Measurements from ENCODE around the gene MBOAT1. TPM values are rescaled to one million over a fixed set of nuclear protein-coding genes. Genes with fewer than 3 reads are reported as not detected.
"Not testable (repeated sequence)": the region's sequence is repeated elsewhere in the genome, so short reads cannot be mapped to it uniquely, and the experiment has no call there.

The MBOAT1 gene
- total RNA-seq, 4 donors from 2014 or later, result 5.3 to 18.8 (median 8.2) TPM

DNA sequence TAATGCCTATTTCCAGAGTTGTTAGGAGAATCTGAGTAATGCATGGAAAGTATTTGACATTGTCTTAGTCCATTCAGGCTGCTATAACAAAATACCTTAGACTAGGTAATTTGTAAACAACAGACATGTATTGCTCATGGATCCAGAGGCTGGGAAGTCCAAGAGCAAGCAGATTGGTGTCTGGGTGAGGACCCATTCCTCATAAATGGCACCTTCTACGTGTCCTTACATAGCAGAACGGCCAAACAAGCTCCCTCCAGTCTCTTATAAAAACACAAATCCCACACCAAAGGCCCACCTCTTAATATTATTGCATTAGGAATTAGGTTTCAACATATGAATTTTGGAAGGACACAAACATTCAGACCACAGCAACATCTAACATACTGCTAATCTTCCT is 30.2 kb downstream of the MBOAT1 start:
- no peaks in the 10 kb centered on the region for H3K27me3 ChIP-seq
- H3K36me3 ChIP-seq, result no peaks in the 10 kb centered on the region
- TF ChIP-seq, protein P1, sequence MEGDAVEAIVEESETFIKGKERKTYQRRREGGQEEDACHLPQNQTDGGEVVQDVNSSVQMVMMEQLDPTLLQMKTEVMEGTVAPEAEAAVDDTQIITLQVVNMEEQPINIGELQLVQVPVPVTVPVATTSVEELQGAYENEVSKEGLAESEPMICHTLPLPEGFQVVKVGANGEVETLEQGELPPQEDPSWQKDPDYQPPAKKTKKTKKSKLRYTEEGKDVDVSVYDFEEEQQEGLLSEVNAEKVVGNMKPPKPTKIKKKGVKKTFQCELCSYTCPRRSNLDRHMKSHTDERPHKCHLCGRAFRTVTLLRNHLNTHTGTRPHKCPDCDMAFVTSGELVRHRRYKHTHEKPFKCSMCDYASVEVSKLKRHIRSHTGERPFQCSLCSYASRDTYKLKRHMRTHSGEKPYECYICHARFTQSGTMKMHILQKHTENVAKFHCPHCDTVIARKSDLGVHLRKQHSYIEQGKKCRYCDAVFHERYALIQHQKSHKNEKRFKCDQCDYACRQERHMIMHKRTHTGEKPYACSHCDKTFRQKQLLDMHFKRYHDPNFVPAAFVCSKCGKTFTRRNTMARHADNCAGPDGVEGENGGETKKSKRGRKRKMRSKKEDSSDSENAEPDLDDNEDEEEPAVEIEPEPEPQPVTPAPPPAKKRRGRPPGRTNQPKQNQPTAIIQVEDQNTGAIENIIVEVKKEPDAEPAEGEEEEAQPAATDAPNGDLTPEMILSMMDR (IDR thresholded peaks at IDR 0.05), result no peak
- no peak for TF ChIP-seq POLR2AphosphoS5 (IDR thresholded peaks at IDR 0.05)
- no peak for TF ChIP-seq POLR2A (IDR thresholded peaks at IDR 0.05)
- WGBS, result 100% methylated on average over 2 of the region's 2 CpGs
- DNase-seq (ENCODE audit: low spot score in 2 of 2), result no peak
- H3K27ac ChIP-seq, result no peak overlapping the region
- no peaks in the 10 kb centered on the region for H3K9me3 ChIP-seq
- peaks cover 8% of the 10 kb centered on the region for H3K4me1 ChIP-seq
- H3K4me3 ChIP-seq, result no peak overlapping the region

DNA sequence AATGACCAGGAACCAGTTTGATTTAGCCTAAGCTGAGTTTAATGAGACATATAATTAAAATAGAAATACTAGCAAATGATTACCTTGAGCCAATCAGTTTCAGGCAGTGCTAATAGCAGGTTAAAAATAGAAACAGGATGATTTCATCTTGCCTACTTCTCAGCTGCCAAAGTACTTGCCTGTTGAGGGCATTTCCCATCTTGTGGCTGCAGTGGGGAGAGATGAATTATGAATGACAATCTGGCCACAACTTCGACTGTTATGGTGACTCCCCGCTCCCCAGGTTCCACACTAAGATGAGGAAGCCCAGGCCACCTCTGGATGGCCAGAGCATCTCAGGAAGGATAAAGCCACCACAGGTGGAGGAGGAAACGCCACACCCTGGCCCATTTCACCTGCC is 31.3 kb downstream of the MBOAT1 start:
- Histone ChIP-seq H3K27me3 (no peaks in the 10 kb centered on the region), H3K9me3 (no peaks in the 10 kb centered on the region), H3K27ac (no peak overlapping the region), H3K36me3 (no peaks in the 10 kb centered on the region), H3K4me3 (no peak overlapping the region), H3K4me1 (peaks cover 8% of the 10 kb centered on the region)
- no peak for DNase-seq (ENCODE audit: low spot score in 2 of 2)
- 72% methylated on average over 3 of the region's 3 CpGs for WGBS
- no peak for TF ChIP-seq POLR2A (IDR thresholded peaks at IDR 0.05)
- TF ChIP-seq, protein P1 (IDR thresholded peaks at IDR 0.05), result no peak
- no peak for TF ChIP-seq POLR2AphosphoS5 (IDR thresholded peaks at IDR 0.05)
- TF ChIP-seq EP300 (IDR thresholded peaks at IDR 0.05), result no peak

DNA sequence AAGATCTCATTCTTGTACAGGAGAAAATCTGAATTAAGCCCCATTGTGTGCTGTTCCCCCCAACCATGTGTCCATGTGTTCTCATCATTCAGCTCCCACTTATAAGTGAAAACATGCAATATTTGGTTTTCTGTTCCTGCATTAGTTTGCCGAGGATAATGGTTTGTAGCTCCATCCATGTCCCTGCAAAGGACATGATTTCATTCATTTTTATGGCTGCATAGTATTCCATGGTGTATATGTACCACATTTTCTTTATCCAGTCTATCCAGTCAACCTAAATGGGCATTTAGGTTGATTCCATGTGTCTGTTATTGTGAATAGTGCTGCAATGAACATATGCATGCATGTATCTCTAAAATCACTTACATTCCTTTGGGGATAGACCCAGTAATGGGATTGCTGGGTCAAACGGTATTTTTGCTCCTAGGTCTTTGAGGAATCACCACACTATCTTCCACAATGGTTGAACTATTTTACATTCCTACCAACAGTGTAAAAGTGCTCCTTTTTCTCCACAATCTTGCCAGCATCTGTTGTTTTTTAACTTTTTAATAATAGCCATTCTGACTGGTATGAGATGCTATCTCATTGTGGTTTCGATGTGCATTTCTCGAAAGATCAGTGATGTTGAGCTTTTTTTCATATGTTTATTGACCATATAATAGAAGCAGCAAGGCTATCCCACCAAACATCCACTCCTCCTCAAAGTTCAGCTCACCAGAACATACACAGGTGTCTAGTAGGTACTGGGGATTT is 32.8 kb downstream of the MBOAT1 start:
- H3K9me3 ChIP-seq; DNase-seq (ENCODE audit: low spot score in 2 of 2); H3K27ac ChIP-seq; H3K4me3 ChIP-seq; H3K4me1 ChIP-seq; H3K36me3 ChIP-seq; H3K27me3 ChIP-seq: not testable (repeated sequence)
- 90% methylated on average over 4 of the region's 4 CpGs for WGBS

DNA sequence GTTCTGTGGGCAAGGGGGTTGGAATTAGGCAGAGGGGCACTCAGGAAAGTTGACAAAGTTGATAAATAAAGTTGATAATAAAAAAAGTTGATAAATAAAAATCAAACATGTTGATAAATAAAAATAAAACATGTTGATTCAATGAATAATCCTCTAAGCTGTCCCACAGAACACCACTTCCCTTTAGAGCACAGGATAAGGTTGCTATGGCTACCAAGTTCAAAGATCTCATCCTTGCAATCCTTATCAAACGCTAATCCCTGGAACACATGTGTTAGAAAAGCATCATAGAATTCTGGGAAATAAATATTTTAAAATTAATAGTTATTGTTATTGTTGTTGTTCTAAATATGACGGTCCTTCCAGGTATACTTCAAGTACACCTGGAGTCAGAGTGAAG is 33.9 kb downstream of the MBOAT1 start:
- H3K4me3 ChIP-seq, result no peak overlapping the region
- WGBS, result 83% methylated on average over 2 of the region's 2 CpGs
- peaks cover 6% of the 10 kb centered on the region for H3K4me1 ChIP-seq
- no peak for TF ChIP-seq POLR2AphosphoS5 (IDR thresholded peaks at IDR 0.05)
- TF ChIP-seq POLR2A (IDR thresholded peaks at IDR 0.05), result no peak
- no peak for TF ChIP-seq EP300 (IDR thresholded peaks at IDR 0.05)
- TF ChIP-seq, protein P1 (IDR thresholded peaks at IDR 0.05), result no peak
- H3K9me3 ChIP-seq, result no peaks in the 10 kb centered on the region
- no peaks in the 10 kb centered on the region for H3K36me3 ChIP-seq
- H3K27ac ChIP-seq, result no peak overlapping the region
- no peaks in the 10 kb centered on the region for H3K27me3 ChIP-seq
- no peak for DNase-seq (ENCODE audit: low spot score in 2 of 2)

DNA sequence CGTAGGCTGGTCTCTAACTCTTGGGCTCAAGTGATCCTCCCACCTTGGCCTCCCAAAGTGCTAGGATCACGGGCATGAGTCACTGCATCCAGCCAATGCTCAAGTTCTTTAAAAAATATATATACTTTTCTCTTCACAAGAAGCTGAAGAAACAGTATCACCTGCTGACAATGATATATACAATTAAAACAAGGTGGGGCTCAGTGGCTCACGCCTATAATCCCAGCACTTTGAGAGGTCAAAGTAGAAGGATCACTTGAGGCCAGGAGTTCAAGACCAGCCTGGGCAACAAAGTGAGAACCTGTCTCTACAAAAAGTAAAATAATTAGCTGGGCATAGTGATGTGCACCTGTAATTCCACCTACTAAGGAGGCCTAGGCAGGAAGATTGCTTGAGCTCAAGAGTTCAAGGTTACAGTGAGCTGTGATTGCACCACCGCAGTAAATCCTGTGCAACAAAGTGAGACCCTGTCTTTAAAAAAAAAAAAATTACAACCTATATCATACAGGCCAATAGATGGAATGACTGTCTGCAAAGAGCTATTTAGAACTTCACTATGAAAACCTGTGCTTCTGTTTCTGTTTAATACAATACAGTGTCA is 36.4 kb downstream of the MBOAT1 start:
- Histone ChIP-seq H3K9me3 (no peaks in the 10 kb centered on the region), H3K27me3 (no peaks in the 10 kb centered on the region), H3K4me3 (no peak overlapping the region), H3K27ac (no peak overlapping the region), H3K36me3 (no peaks in the 10 kb centered on the region), H3K4me1 (no peaks in the 10 kb centered on the region)
- no peak for DNase-seq (ENCODE audit: low spot score in 2 of 2)
- whole genome bisulfite sequencing, result 100% methylated on average over 4 of the region's 4 CpGs
- TF ChIP-seq, protein P1 (IDR thresholded peaks at IDR 0.05), result no peak
- TF ChIP-seq EP300 (IDR thresholded peaks at IDR 0.05), result no peak
- no peak for TF ChIP-seq POLR2AphosphoS5 (IDR thresholded peaks at IDR 0.05)
- no peak for TF ChIP-seq POLR2A (IDR thresholded peaks at IDR 0.05)

All from suprapubic skin (tissue), 4 donors.